EH (cell line): Measurements from ENCODE around the gene STK32B.

Experiments
- DNase-seq: peaks from one replicate; pipeline ENCODE4 v3.0.0-alpha.2; 2015; ENCODE audit warnings: low read depth

STK32B gene

GRCh38 chr4:5365071-5366008, 314.1 kb downstream of the STK32B start:
- DNase-seq, result peak; percentile 100

- no peak for DNase-seq
Observed at GRCh38 chr4:5366009-5366386, 314.7 kb downstream of the STK32B start.

- DNase-seq, result peak; percentile 97
Observed at GRCh38 chr4:5366421-5366820, 315.1 kb downstream of the STK32B start.

- DNase-seq, result no peak
Observed at GRCh38 chr4:5368426-5368825, 317.1 kb downstream of the STK32B start.

GRCh38 chr4:5370286-5370685, 319.0 kb downstream of the STK32B start:
- DNase-seq, result peak; percentile 91

GRCh38 chr4:5371415-5372190, 320.3 kb downstream of the STK32B start:
- DNase-seq, result peak; percentile 97

GRCh38 chr4:5372198-5372597, 320.9 kb downstream of the STK32B start:
- DNase-seq, result no peak

GRCh38 chr4:5373327-5373726, 322.0 kb downstream of the STK32B start:
- no peak for DNase-seq

GRCh38 chr4:5374592-5374991, 323.3 kb downstream of the STK32B start:
- peak; percentile 38 for DNase-seq

GRCh38 chr4:5374994-5375393, 323.7 kb downstream of the STK32B start:
- no peak for DNase-seq

- no peak for DNase-seq
Observed at GRCh38 chr4:5376015-5376414, 324.7 kb downstream of the STK32B start.

GRCh38 chr4:5378002-5378401, 326.7 kb downstream of the STK32B start:
- DNase-seq, result peak; percentile 60

- DNase-seq, result no peak
Observed at GRCh38 chr4:5379895-5380294, 328.6 kb downstream of the STK32B start.

- peak; percentile 98 for DNase-seq
Observed at GRCh38 chr4:5381961-5382441, 330.7 kb downstream of the STK32B start.

- DNase-seq, result peak; percentile 76
Observed at GRCh38 chr4:5383191-5383980, 332.1 kb downstream of the STK32B start.

GRCh38 chr4:5385741-5386311, 334.5 kb downstream of the STK32B start:
- DNase-seq, result no peak

- no peak for DNase-seq
Observed at GRCh38 chr4:5386921-5387320, 335.6 kb downstream of the STK32B start.

- DNase-seq, result no peak
Observed at GRCh38 chr4:5387457-5387856, 336.2 kb downstream of the STK32B start.

- no peak for DNase-seq
Observed at GRCh38 chr4:5389756-5390310, 338.6 kb downstream of the STK32B start.

GRCh38 chr4:5391492-5391891, 340.2 kb downstream of the STK32B start:
- peak; percentile 44 for DNase-seq

- no peak for DNase-seq
Observed at GRCh38 chr4:5393911-5394513, 342.7 kb downstream of the STK32B start.
